HepG2 (cell line): ENCODE data around the gene CXCL17. TPM values are rescaled to one million over a fixed set of nuclear protein-coding genes. Genes with fewer than 3 reads are reported as not detected.

Experiments
- GABPA ChIP-seq, 2 experiments: IDR thresholded peaks; 2 replicates each; pipeline ENCODE4 v1.6.1; 2011 to 2016; ENCODE audit warnings: low read depth in 2 of 2, low read length in 1 of 2, missing biosample characterization in 1 of 2, missing genetic modification characterization in 1 of 2
- GZF1 ChIP-seq: sonication (generic); formaldehyde crosslinking; IDR thresholded peaks from 2 replicates; pipeline ENCODE4 v1.5.1; 2020; ENCODE audit warnings: mild to moderate bottlenecking, missing genetic modification reagents
- KDM3A ChIP-seq: IDR thresholded peaks from 2 replicates; pipeline ENCODE4 v1.6.1; 2018; ENCODE audit warnings: low read depth, missing compliant biosample characterization
- KDM4B ChIP-seq: sonication (generic); formaldehyde crosslinking; IDR thresholded peaks from 2 replicates; pipeline ENCODE4 v1.4.0; 2020; ENCODE audit warnings: missing genetic modification reagents
- MBNL3 ChIP-seq: fragments of 250-450 bp; sonication (Bioruptor Pico); conservative IDR thresholded peaks from 2 replicates; pipeline ENCODE4 v1.8.0; 2022; ENCODE audit warnings: mild to moderate bottlenecking, inconsistent platforms
- MXI1 ChIP-seq: IDR thresholded peaks from 3 replicates; pipeline ENCODE4 v1.6.1; 2012; ENCODE audit warnings: low read depth, low read length, inconsistent platforms, borderline replicate concordance
- RARA ChIP-seq: IDR thresholded peaks from 2 replicates; pipeline ENCODE4 v1.6.1; 2016; ENCODE audit warnings: missing genetic modification reagents, missing compliant biosample characterization
- SMC3 ChIP-seq: IDR thresholded peaks from 2 replicates; pipeline ENCODE4 v1.6.1; 2011; ENCODE audit warnings: low read length, improper control_type of control experiment
- SMYD3 ChIP-seq: sonication (generic); formaldehyde crosslinking; IDR thresholded peaks from 2 replicates; pipeline ENCODE4 v1.8.1; 2023; ENCODE audit warnings: mild to moderate bottlenecking, missing genetic modification reagents
- TEAD3 ChIP-seq: optimal IDR thresholded peaks from 2 replicates; pipeline ENCODE3; 2016; ENCODE audit warnings: borderline replicate concordance
- ZFP1 ChIP-seq: IDR thresholded peaks from 2 replicates; pipeline ENCODE4 v1.6.1; 2016
- ZFP36 ChIP-seq: fragments of 150-350 bp; IDR thresholded peaks from 2 replicates; pipeline ENCODE4 v1.6.1; 2018; ENCODE audit warnings: borderline replicate concordance, low read length, low read depth; ENCODE audit not compliant: partially characterized antibody
- ZFP36L2 ChIP-seq: sonication (generic); formaldehyde crosslinking; IDR thresholded peaks from 2 replicates; pipeline ENCODE4 v1.4.0; 2020; ENCODE audit warnings: missing genetic modification reagents
- ZMYM4 ChIP-seq: sonication (generic); formaldehyde crosslinking; IDR thresholded peaks from 2 replicates; pipeline ENCODE4 v1.8.1; 2023; ENCODE audit warnings: mild to moderate bottlenecking, missing genetic modification reagents
- ZNF136 ChIP-seq: sonication (generic); formaldehyde crosslinking; IDR thresholded peaks from 2 replicates; pipeline ENCODE4 v1.8.1; 2022; ENCODE audit warnings: low read depth, mild to moderate bottlenecking, moderate library complexity, missing genetic modification reagents
- ZNF350 ChIP-seq: sonication (generic); formaldehyde crosslinking; IDR thresholded peaks from 2 replicates; pipeline ENCODE4 v1.4.0; 2020; ENCODE audit warnings: mild to moderate bottlenecking, low read depth, missing genetic modification reagents, borderline replicate concordance
- ZNF530 ChIP-seq: sonication (generic); formaldehyde crosslinking; IDR thresholded peaks from 2 replicates; pipeline ENCODE4 v1.5.0; 2020; ENCODE audit warnings: low read depth, mild to moderate bottlenecking, missing genetic modification reagents
- ZNF598 ChIP-seq: sonication (generic); formaldehyde crosslinking; IDR thresholded peaks from 2 replicates; pipeline ENCODE4 v1.5.1; 2020; ENCODE audit warnings: mild to moderate bottlenecking, missing genetic modification reagents, borderline replicate concordance
- ZNF616 ChIP-seq: sonication (generic); formaldehyde crosslinking; IDR thresholded peaks from 2 replicates; pipeline ENCODE4 v1.5.0; 2020; ENCODE audit warnings: low read depth, mild to moderate bottlenecking, missing genetic modification reagents
- ZNF678 ChIP-seq: sonication (generic); formaldehyde crosslinking; IDR thresholded peaks from 2 replicates; pipeline ENCODE4 v1.4.0; 2020; ENCODE audit warnings: mild to moderate bottlenecking, missing genetic modification reagents
- ZNF737 ChIP-seq: sonication (generic); formaldehyde crosslinking; IDR thresholded peaks from 2 replicates; pipeline ENCODE4 v1.5.0; 2020; ENCODE audit warnings: missing genetic modification reagents, mild to moderate bottlenecking, borderline replicate concordance
- polyA plus RNA-seq, 8 experiments: library from polyadenylated mRNA; depleted of rRNA in 3 of 8; stranded (reverse) in 7 of 8; unstranded in 1 of 8; fragments of >200 nt; fragmentation: Illumina TruSeq in 4 of 8; extraction: Trizol in 4 of 8; gene quantifications; 2 replicates each; pipeline versions ENCODE4 v1.2.1 to v1.2.3, GENCODE V29; 2011 to 2016; ENCODE audit warnings: low read depth in 4 of 8, missing spikeins in 1 of 8, mixed read lengths in 1 of 8; ENCODE audit not compliant: insufficient read depth in 1 of 8
- total RNA-seq, 5 experiments: library from RNA; depleted of rRNA; stranded (reverse); fragments of >200 nt; fragmentation: Illumina TruSeq; extraction: Trizol; gene quantifications; 2 replicates each; pipeline ENCODE4 v1.2.3, GENCODE V29; 2016; ENCODE audit warnings: low read depth in 1 of 5
- TF ChIP-seq, protein P1 (sequence below): sonication (generic); formaldehyde crosslinking; conservative IDR thresholded peaks from 2 replicates; pipeline ENCODE4 v1.4.0; 2020; ENCODE audit warnings: missing genetic modification reagents
- TF ChIP-seq, protein P2 (sequence below): sonication (generic); formaldehyde crosslinking; IDR thresholded peaks from 2 replicates; pipeline ENCODE4 v1.4.0; 2020; ENCODE audit warnings: missing genetic modification reagents, borderline replicate concordance
- TF ChIP-seq, protein P3 (sequence below): sonication (generic); formaldehyde crosslinking; IDR thresholded peaks from 2 replicates; pipeline ENCODE4 v1.8.0; 2022; ENCODE audit warnings: missing genetic modification reagents, low read depth, mild to moderate bottlenecking, borderline replicate concordance
- TF ChIP-seq, protein P4 (sequence below): sonication (generic); formaldehyde crosslinking; IDR thresholded peaks from 2 replicates; pipeline ENCODE4 v1.8.1; 2023; ENCODE audit warnings: mild to moderate bottlenecking, missing genetic modification reagents, borderline replicate concordance

Gene CXCL17
- total and polyA plus RNA-seq, 2 of the 13 experiments (the other 11 are each of a cell fraction or from before 2014, with no cell fraction given): 0.12 TPM; not detected in 1

DNA sequence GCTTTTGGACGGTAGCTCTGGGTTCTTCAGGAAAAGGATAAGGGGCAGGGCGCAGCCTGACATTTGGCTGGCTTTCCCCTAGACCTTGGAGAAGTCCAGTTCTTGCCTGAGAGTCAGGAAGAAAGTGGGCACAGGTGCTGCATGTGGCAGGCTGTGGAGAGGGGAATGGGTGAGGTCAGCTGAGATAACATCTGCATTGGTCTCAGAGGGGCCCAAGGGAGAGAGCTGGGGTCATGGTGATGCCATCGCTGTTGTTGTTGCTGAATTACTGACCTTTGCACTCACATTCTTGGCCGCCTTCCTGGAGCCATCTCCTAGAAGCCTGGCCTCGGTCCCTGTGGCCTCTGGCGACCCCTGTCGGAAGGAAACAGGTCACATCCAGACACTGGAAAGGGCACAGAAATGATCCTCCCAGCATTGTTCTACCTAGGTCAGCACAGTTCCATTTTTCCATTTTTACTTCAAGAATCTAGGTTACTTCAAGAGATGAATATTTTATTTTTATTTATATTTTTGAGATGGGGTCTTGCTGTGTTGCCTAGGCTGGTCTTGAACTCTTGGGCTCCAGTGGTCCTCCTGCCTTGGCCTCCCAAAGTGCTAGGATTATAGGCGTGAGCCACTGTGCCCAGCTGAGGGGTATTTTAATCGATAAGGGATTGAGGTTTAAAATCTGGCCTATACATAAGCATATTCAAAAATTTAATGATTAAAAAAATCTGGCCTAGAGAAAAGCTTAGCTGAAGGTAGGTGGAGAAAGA is 9.1 kb downstream of the CXCL17 start (continued):
- no peak for TF ChIP-seq MBNL3 (CRISPR knock-in tag)
- TF ChIP-seq SMYD3 (CRISPR knock-in tag): no peak
- TF ChIP-seq GZF1 (CRISPR knock-in tag): no peak
- TF ChIP-seq ZFP36: no peak
- no peak for TF ChIP-seq ZNF737 (CRISPR knock-in tag)
- no peak for TF ChIP-seq ZNF678 (CRISPR knock-in tag)
- TF ChIP-seq ZNF530: no peak
- TF ChIP-seq, protein P1, sequence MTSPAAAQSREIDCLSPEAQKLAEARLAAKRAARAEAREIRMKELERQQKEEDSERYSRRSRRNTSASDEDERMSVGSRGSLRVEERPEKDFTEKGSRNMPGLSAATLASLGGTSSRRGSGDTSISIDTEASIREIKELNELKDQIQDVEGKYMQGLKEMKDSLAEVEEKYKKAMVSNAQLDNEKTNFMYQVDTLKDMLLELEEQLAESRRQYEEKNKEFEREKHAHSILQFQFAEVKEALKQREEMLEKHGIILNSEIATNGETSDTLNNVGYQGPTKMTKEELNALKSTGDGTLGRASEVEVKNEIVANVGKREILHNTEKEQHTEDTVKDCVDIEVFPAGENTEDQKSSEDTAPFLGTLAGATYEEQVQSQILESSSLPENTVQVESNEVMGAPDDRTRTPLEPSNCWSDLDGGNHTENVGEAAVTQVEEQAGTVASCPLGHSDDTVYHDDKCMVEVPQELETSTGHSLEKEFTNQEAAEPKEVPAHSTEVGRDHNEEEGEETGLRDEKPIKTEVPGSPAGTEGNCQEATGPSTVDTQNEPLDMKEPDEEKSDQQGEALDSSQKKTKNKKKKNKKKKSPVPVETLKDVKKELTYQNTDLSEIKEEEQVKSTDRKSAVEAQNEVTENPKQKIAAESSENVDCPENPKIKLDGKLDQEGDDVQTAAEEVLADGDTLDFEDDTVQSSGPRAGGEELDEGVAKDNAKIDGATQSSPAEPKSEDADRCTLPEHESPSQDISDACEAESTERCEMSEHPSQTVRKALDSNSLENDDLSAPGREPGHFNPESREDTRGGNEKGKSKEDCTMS (CRISPR knock-in tag): no peak
- peak; percentile 95 for TF ChIP-seq TEAD3
- 0 out of 2 replicates have a peak, but pooled peaks have one; percentile 24 for TF ChIP-seq KDM4B (CRISPR knock-in tag)
- no peak for TF ChIP-seq ZNF616 (CRISPR knock-in tag)
- TF ChIP-seq KDM3A (CRISPR knock-in tag): peak; percentile 80; the same call in 1 of the 2 replicates
- TF ChIP-seq GABPA (IDR thresholded peaks at IDR 0.05; ENCODE audit: low read depth, low read length): no peak
- TF ChIP-seq GABPA (CRISPR knock-in tag; IDR thresholded peaks at IDR 0.05; ENCODE audit: low read depth): peak; percentile 36
- TF ChIP-seq, protein P2, sequence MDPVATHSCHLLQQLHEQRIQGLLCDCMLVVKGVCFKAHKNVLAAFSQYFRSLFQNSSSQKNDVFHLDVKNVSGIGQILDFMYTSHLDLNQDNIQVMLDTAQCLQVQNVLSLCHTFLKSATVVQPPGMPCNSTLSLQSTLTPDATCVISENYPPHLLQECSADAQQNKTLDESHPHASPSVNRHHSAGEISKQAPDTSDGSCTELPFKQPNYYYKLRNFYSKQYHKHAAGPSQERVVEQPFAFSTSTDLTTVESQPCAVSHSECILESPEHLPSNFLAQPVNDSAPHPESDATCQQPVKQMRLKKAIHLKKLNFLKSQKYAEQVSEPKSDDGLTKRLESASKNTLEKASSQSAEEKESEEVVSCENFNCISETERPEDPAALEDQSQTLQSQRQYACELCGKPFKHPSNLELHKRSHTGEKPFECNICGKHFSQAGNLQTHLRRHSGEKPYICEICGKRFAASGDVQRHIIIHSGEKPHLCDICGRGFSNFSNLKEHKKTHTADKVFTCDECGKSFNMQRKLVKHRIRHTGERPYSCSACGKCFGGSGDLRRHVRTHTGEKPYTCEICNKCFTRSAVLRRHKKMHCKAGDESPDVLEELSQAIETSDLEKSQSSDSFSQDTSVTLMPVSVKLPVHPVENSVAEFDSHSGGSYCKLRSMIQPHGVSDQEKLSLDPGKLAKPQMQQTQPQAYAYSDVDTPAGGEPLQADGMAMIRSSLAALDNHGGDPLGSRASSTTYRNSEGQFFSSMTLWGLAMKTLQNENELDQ: no peak
- TF ChIP-seq ZMYM4: peak; percentile 63
- peak; percentile 99 for TF ChIP-seq RARA (CRISPR knock-in tag)
- TF ChIP-seq, protein P3, sequence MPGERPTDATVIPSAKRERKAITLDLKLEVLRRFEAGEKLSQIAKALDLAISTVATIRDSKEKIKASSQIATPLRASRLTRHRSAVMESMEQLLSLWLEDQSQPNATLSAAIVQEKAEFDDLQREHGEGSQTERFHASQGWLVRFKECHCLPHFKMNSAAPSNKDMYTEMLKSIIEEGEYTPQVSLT (CRISPR knock-in tag): no peak
- peak; percentile 53; the same call in 1 of the 2 replicates for TF ChIP-seq ZNF350
- TF ChIP-seq ZFP1 (CRISPR knock-in tag): peak; percentile 73; the same call in 1 of the 2 replicates
- TF ChIP-seq, protein P4, sequence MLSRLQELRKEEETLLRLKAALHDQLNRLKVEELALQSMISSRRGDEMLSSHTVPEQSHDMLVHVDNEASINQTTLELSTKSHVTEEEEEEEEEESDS (CRISPR knock-in tag): no peak
- TF ChIP-seq MXI1: peak; percentile 75; the same call in 1 of the 3 replicates
- TF ChIP-seq ZNF598 (CRISPR knock-in tag): peak; percentile 58; the same call in 1 of the 2 replicates
- TF ChIP-seq ZNF136: no peak
- TF ChIP-seq SMC3: peak; percentile 81
- no peak for TF ChIP-seq ZFP36L2 (CRISPR knock-in tag)
